Measurements from ENCODE around the gene OR52E5. TPM values are rescaled to one million over a fixed set of nuclear protein-coding genes. Genes with fewer than 3 reads are reported as not detected.

Gene OR52E5
- total and polyA plus RNA-seq, 10 donors = not detected

DNA sequence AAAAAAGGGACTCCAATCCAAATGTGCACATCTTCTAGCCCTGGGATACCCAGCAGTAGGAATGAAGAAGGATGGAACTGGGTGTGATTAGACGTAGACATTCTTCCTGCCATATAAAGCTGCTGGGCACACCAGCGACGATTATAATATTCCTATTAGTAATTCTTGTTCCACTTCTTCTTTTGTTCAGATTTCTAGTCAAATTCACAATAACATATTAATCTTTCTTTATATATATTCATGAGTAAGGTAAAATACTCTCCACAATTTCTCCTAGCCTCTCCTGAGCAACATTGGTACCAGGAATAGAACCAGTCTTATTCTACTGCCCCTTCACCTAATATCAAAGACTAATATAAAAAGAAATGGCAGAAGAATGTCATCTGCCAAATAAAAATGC is 35.4 kb upstream of the OR52E5 start, which contains the start of gene OR52E8:
Gene OR52E8, minus strand, starts transcription at position 101 of the 400 bp plus-strand sequence. Its CDS starts 0 bp downstream, at position 101.
- no peak for TF ChIP-seq POLR2AphosphoS5 (IDR thresholded peaks at IDR 0.05)
- TF ChIP-seq, protein P1, sequence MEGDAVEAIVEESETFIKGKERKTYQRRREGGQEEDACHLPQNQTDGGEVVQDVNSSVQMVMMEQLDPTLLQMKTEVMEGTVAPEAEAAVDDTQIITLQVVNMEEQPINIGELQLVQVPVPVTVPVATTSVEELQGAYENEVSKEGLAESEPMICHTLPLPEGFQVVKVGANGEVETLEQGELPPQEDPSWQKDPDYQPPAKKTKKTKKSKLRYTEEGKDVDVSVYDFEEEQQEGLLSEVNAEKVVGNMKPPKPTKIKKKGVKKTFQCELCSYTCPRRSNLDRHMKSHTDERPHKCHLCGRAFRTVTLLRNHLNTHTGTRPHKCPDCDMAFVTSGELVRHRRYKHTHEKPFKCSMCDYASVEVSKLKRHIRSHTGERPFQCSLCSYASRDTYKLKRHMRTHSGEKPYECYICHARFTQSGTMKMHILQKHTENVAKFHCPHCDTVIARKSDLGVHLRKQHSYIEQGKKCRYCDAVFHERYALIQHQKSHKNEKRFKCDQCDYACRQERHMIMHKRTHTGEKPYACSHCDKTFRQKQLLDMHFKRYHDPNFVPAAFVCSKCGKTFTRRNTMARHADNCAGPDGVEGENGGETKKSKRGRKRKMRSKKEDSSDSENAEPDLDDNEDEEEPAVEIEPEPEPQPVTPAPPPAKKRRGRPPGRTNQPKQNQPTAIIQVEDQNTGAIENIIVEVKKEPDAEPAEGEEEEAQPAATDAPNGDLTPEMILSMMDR (IDR thresholded peaks at IDR 0.05 in 8 of 11, conservative IDR thresholded peaks at IDR 0.05 in 3 of 11) = no peak
- no peak for TF ChIP-seq POLR2A (IDR thresholded peaks at IDR 0.05)
- DNase-seq = no peak
- Histone ChIP-seq H3K4me3 (no peak within 1 kb of the TSS), H3K27ac (no peak within 1 kb of the TSS), H3K36me3 (no peaks in the 10 kb centered on the region), H3K9me3 (peaks cover 0 to 9% (median 2%) of the 10 kb centered on the region in 8 donors), H3K27me3 (replicated peaks in 1 of 7) (no peaks in the 10 kb centered on the region), H3K4me1 (no peaks in the 10 kb centered on the region)
- intact Hi-C loops (cut with DNase I; ENCODE audit: low total_unique reads) = no loop called here
- WGBS, 5 donors = 91 to 98% (median 93%) methylated on average over 3 of the region's 3 CpGs

DNA sequence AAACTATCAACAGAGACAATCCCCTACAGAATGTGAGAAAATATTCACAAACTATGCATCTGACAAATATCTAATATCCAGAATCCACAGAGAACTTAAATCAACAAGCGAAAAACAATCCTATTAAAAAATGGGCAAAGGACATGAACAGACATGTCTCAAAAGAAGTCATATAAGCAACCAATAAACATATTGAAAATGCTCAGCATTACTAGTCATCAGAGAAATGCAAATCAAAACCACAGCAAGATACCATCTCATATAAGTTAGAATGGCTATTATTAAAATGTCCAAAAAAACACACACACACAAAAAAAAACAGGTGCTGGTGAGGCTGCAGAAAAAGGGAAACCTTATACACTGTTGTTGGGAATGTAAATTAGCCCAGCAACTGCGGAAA is 27.2 kb upstream of the OR52E5 start:
- peaks cover 0 to 8% (median 0%) of the 10 kb centered on the region in 8 donors for H3K9me3 ChIP-seq
- H3K36me3 ChIP-seq = no peaks in the 10 kb centered on the region
- H3K4me1 ChIP-seq = no peaks in the 10 kb centered on the region
- no peak overlapping the region for H3K4me3 ChIP-seq
- intact Hi-C loops (cut with DNase I; ENCODE audit: low total_unique reads) = no loop called here
- no peak for DNase-seq
- H3K27ac ChIP-seq = no peak overlapping the region
- TF ChIP-seq, protein P1 (IDR thresholded peaks at IDR 0.05 in 8 of 11, conservative IDR thresholded peaks at IDR 0.05 in 3 of 11) = no peak
- TF ChIP-seq POLR2A (IDR thresholded peaks at IDR 0.05) (no peak), POLR2AphosphoS5 (IDR thresholded peaks at IDR 0.05) (no peak)
- WGBS, 5 donors = 79 to 95% (median 88%) methylated on average over 2 of the region's 2 CpGs
- H3K27me3 ChIP-seq (replicated peaks in 1 of 7) = peaks cover 0 to 5% (median 0%) of the 10 kb centered on the region in 7 donors

DNA sequence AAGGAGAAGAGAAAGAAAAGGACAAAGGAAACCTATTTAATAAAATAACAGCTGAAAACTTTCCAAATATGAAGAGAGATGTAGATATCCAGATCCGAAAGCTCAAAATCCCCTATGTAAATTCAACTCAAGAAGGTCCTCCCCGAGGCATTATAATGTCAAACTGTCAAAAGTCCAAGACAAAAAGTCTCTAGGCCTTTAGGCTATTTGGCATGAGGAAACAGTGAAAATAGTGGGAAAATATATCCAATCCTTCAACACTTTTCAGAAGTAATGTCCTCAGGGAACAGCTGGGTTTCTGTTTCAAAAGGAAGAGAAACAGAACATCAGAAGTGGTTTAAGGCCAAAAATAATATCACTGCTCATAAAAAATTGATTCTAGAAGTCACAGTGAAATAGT is 14.4 kb upstream of the OR52E5 start:
- intact Hi-C loops (cut with DNase I; ENCODE audit: low total_unique reads) = no loop called here
- H3K27me3 ChIP-seq (replicated peaks in 1 of 7) = no peaks in the 10 kb centered on the region
- 66 to 87% (median 81%) methylated on average over 2 of the region's 2 CpGs for WGBS, 5 donors
- no peak overlapping the region for H3K27ac ChIP-seq
- H3K9me3 ChIP-seq = no peaks in the 10 kb centered on the region
- no peak overlapping the region for H3K4me3 ChIP-seq
- TF ChIP-seq POLR2A (IDR thresholded peaks at IDR 0.05) (no peak), POLR2AphosphoS5 (IDR thresholded peaks at IDR 0.05) (no peak)
- TF ChIP-seq, protein P1 (IDR thresholded peaks at IDR 0.05 in 8 of 11, conservative IDR thresholded peaks at IDR 0.05 in 3 of 11) = no peak
- H3K36me3 ChIP-seq = no peaks in the 10 kb centered on the region
- no peak for DNase-seq
- no peaks in the 10 kb centered on the region for H3K4me1 ChIP-seq

DNA sequence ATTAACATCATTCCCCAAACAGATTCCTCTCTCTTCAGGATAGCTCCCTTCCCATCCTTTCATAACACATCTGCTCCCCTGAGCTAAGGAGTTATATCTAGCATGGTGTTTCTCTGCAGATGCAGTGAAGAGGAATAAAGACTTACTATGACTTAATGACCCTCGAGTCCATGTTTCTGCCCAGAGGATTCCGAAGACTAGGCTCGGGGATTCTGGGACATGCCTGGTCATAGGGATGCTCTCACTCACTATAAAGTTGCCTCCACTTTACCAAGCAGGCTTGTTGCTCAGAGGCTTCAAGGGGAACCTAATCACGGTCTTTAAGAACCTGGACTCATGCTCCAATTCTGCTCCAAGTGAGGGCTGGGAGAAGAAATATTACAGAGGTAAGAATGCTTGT is 12.7 kb upstream of the OR52E5 start, which contains the start of gene OR52E4:
Gene OR52E4, plus strand, starts transcription at position 301 of the 400 bp plus-strand sequence. CDS start 3,664 bp downstream, outside the sequence.
- Histone ChIP-seq H3K4me1 (no peaks in the 10 kb centered on the region), H3K9me3 (no peaks in the 10 kb centered on the region), H3K27ac (no peak within 1 kb of the TSS), H3K4me3 (no peak within 1 kb of the TSS), H3K27me3 (replicated peaks in 1 of 7) (no peaks in the 10 kb centered on the region), H3K36me3 (no peaks in the 10 kb centered on the region)
- TF ChIP-seq POLR2A (IDR thresholded peaks at IDR 0.05) = no peak
- TF ChIP-seq POLR2AphosphoS5 (IDR thresholded peaks at IDR 0.05) = no peak
- TF ChIP-seq, protein P1 (IDR thresholded peaks at IDR 0.05 in 8 of 11, conservative IDR thresholded peaks at IDR 0.05 in 3 of 11) = no peak
- DNase-seq = no peak
- intact Hi-C loops (cut with DNase I; ENCODE audit: low total_unique reads) = no loop called here
- 69 to 88% (median 75%) methylated on average over 4 of the region's 4 CpGs for WGBS, 5 donors
